Measurements from ENCODE around the gene RFTN2. TPM values are rescaled to one million over a fixed set of nuclear protein-coding genes. Genes with fewer than 3 reads are reported as not detected.

RFTN2 gene
- polyA plus RNA-seq, 1 of the 3 experiments (the other 2 are of a cell fraction): 0.05 TPM

- CTCF ChIA-PET: no interaction called here
- Histone ChIP-seq H3F3A (replicated peaks; ENCODE audit: insufficient read depth) (no peaks in the 10 kb centered on the region), H3K36me3 (replicated peaks in 1 of 2; ENCODE audit: control insufficient read depth in 1 of 2, insufficient read depth in 2 of 2, low read length in 1 of 2) (peaks cover 8 to 51% of the 10 kb centered on the region in 2 experiments), H3K4me3 (ENCODE audit: low read depth in 2 of 2, low read length in 1 of 2) (no peak overlapping the region), H3K9ac (no peak overlapping the region), H3K9me3 (no peaks in the 10 kb centered on the region), H2AFZ (ENCODE audit: low read depth) (no peak overlapping the region), H3K27me3 (ENCODE audit: insufficient read depth) (no peaks in the 10 kb centered on the region), H3K4me2 (no peak overlapping the region), H3K79me2 (ENCODE audit: insufficient read depth) (no peaks in the 10 kb centered on the region), H4K20me1 (ENCODE audit: insufficient read depth) (no peaks in the 10 kb centered on the region), H3K9me2 (no peaks in the 10 kb centered on the region), H3K27ac (ENCODE audit: low read depth in 2 of 2, low read length in 1 of 2) (no peak overlapping the region), H3K4me1 (ENCODE audit: control insufficient read depth in 1 of 2, insufficient read depth in 2 of 2, low read depth in 1 of 2, low read length in 1 of 2) (0 out of 4 replicates have a peak, but pooled peaks cover 0 to 4% of the 10 kb centered on the region in 2 experiments)
- no peak for DNase-seq
- TF ChIP-seq REST (IDR thresholded peaks at IDR 0.05; ENCODE audit: low read depth, low read length) (no peak), RAD21 (IDR thresholded peaks at IDR 0.05; ENCODE audit: low read length) (no peak), ZBTB33 (IDR thresholded peaks at IDR 0.05; ENCODE audit: borderline replicate concordance, low read depth) (no peak), CTCF (IDR thresholded peaks at IDR 0.05) (no peak), JUND (IDR thresholded peaks at IDR 0.05) (no peak)
- 96% methylated on average over 3 of the region's 3 CpGs for WGBS (ENCODE audit: low lambda C conversion rate)
- POLR2A ChIA-PET: no interaction called here
Observed at GRCh38 chr2:197558393-197558792, 117.0 kb downstream of the RFTN2 start.

- 90% methylated on average over 1 of the region's 1 CpG for WGBS (ENCODE audit: low lambda C conversion rate)
- Histone ChIP-seq H3K4me3 (ENCODE audit: low read depth in 2 of 2, low read length in 1 of 2) (no peak overlapping the region), H4K20me1 (ENCODE audit: insufficient read depth) (no peaks in the 10 kb centered on the region), H3K9ac (no peak overlapping the region), H3K9me2 (no peaks in the 10 kb centered on the region), H3K36me3 (replicated peaks in 1 of 2; ENCODE audit: control insufficient read depth in 1 of 2, insufficient read depth in 2 of 2, low read length in 1 of 2) (peaks cover 16 to 63% of the 10 kb centered on the region in 2 experiments), H3K9me3 (no peaks in the 10 kb centered on the region), H3K79me2 (ENCODE audit: insufficient read depth) (peaks cover 3% of the 10 kb centered on the region; the same call in 1 of the 2 replicates), H3K27me3 (ENCODE audit: insufficient read depth) (no peaks in the 10 kb centered on the region), H3K27ac (ENCODE audit: low read depth in 2 of 2, low read length in 1 of 2) (no peak overlapping the region; a peak in 1 of 4 replicates), H3K4me2 (no peak overlapping the region), H3F3A (replicated peaks; ENCODE audit: insufficient read depth) (peaks cover 4% of the 10 kb centered on the region), H3K4me1 (ENCODE audit: control insufficient read depth in 1 of 2, insufficient read depth in 2 of 2, low read depth in 1 of 2, low read length in 1 of 2) (0 out of 4 replicates have a peak, but pooled peaks cover 0 to 4% of the 10 kb centered on the region in 2 experiments), H2AFZ (ENCODE audit: low read depth) (no peak overlapping the region)
- CTCF ChIA-PET: no interaction called here
- TF ChIP-seq NFIC (IDR thresholded peaks at IDR 0.05; ENCODE audit: borderline replicate concordance) (no peak), PBX3 (IDR thresholded peaks at IDR 0.05) (no peak), CTCF (IDR thresholded peaks at IDR 0.05) (no peak), POLR2AphosphoS5 (IDR thresholded peaks at IDR 0.05; ENCODE audit: low read depth, low read length) (no peak), ELF1 (IDR thresholded peaks at IDR 0.05) (no peak), RCOR1 (IDR thresholded peaks at IDR 0.05; ENCODE audit: low read length) (no peak), CHD2 (IDR thresholded peaks at IDR 0.05; ENCODE audit: low read length, partially characterized antibody) (no peak), RFX5 (IDR thresholded peaks at IDR 0.05; ENCODE audit: low read length) (no peak)
- POLR2A ChIA-PET: no interaction called here
- DNase-seq: no peak
Observed at GRCh38 chr2:197556456-197556855, 118.9 kb downstream of the RFTN2 start.

Data from SK-N-SH (cell line).